ENCODE results near the gene JMJD8.

GRCh38 chr16:672851-673250 lies 11.3 kb downstream of the JMJD8 start:
- TF ChIP-seq EZH2 (IDR thresholded peaks at IDR 0.05; ENCODE audit: insufficient read depth, poor library complexity, severe bottlenecking) (no peak), EZH2phosphoT487 (IDR thresholded peaks at IDR 0.05; ENCODE audit: insufficient read depth, low read depth) (no peak)

Measured in GM23248 (cell line).